ENCODE results near the gene ANKRD12.

The ANKRD12 gene

GRCh38 chr18:9184998-9185613, 48.5 kb downstream of the ANKRD12 start:
- DNase-seq (ENCODE audit: low read depth in 2 of 2), result no peak

DNA sequence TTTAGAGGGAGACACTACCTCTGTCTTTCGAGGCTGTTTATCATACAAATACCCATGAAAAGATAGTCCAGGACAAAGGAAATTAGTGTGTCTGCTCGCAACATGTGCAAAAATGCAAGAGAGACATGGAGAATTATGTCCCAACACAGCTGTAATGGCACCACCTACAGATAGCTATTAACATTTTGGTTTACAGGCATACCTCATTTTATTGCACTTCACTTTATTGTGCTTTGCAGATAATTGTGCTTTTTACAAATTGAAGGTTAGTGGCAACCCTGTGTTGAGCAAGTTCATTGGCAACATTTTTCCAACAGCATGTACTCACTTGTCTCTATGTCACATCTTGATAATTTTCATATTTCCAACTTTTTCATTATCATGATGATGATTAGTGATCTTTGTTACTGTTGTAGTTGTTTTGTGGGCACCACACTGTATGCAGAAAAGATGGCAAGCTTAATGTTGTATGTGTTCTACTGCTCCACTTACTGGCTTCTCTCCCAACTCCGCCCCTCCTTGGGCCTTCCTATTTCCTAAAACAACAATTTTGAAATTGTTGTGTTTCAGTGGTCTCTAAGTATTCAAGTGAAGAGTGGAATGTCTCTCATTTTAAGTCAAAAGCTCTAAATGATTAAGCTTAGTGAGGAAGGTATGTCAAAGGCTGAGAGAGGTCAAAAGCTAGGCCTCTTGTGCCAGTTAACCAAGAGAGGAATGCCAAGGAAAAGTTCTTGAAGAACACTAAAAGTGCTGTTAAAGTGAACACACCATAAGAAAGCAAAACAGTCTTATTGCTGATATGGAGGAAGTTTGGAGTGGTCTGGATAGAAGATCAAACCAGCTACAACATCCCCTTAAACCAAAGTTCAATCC, 52.0 kb downstream of the ANKRD12 start:
- DNase-seq (ENCODE audit: low read depth in 2 of 2), result no peak

DNA sequence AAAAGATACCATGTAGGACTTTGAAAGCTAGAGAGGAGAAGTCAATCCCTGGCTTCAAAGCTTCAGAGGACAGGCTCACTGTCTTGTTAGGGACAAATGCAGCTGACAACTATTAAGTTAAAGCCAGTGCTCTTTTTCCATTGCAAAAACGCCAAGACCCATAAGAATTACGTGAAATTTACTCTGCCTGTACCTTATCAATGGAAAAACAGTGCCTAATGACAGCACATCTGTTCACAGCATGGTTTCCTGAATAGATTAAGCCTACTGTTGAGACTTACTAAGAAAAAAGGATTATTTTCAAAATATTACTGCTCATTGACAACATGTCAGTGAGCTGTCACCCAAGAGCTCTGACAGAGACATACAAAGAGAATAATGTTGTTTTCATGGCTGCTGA, 52.9 kb downstream of the ANKRD12 start:
- DNase-seq (ENCODE audit: low read depth in 2 of 2), result no peak

DNA sequence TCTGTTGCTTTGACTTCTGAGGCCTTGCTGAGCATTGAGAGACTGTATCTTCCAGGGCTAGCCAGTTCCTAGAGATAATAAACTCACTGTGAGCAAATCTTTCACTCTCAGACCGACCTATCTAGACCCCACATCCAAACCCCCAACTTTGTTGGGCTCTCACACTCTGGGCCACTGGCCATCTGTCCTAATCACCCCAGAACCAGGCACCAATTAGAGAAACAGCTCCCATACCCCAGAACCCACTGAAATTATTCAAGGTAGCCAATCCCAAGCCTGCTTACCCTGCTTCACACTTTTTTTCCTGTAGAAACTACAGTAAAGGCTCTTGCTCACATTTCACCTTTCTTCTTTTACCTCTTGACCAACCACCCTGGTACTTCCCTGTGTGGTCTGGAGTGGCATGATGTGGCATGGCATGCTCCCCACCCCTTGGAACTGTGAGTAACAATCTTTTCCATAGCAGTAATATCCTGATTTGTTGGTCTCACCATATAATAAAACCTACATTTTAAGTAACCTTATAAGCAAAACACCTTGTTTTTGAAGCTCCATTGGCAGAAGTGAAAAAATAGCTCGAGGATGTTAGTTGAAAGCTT, 55.2 kb downstream of the ANKRD12 start:
- DNase-seq (ENCODE audit: low read depth in 2 of 2), result no peak

- no peak for DNase-seq (ENCODE audit: low read depth in 2 of 2)
Observed at GRCh38 chr18:9193031-9193430, 56.5 kb downstream of the ANKRD12 start.

DNA sequence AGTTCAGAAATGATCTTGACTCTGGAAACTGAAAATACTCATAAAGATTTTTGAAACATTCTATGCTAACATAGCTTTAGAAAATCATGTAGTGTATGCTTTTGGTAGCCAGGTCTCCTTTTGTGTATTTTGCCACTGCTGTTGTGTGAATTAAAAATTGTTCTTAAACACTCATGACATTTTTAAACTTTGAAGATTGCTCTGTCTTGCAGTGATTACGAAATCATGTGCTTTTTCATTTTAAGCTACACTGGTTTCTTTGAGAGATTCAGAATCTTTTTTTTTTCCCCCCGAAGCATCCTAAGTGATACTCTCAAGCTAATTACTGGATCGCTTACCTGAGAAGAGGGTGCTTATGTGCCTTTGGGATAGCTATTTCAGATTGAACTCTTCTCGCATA, 60.0 kb downstream of the ANKRD12 start:
- no peak for DNase-seq (ENCODE audit: low read depth in 2 of 2)

GRCh38 chr18:9199681-9200080, 63.1 kb downstream of the ANKRD12 start:
- no peak for DNase-seq (ENCODE audit: low read depth in 2 of 2)

GRCh38 chr18:9201224-9201623, 64.6 kb downstream of the ANKRD12 start:
- no peak for DNase-seq (ENCODE audit: low read depth in 2 of 2)

- no peak for DNase-seq (ENCODE audit: low read depth in 2 of 2)
Observed at GRCh38 chr18:9204659-9205058, 68.1 kb downstream of the ANKRD12 start.

DNA sequence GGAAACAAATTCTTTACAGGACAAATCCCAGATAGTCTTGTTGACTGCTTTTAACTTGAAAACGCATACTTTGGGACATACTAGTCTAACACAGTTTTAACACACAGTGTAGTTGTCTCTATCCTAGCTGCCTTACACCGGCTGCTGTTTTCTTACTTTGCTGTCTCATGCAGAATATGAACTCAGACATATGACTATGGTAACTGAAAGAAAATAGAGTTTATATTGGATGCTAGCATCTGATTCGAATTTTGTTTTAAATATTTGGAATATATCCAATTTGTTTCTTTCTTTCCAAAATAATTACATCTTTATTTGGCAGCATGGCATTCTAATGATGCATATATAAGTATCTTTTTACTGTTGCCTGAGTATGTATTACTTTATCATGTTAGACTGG, 69.8 kb downstream of the ANKRD12 start:
- no peak for DNase-seq (ENCODE audit: low read depth in 2 of 2)

- no peak for DNase-seq (ENCODE audit: low read depth in 2 of 2)
Observed at GRCh38 chr18:9209279-9209678, 72.7 kb downstream of the ANKRD12 start.

DNA sequence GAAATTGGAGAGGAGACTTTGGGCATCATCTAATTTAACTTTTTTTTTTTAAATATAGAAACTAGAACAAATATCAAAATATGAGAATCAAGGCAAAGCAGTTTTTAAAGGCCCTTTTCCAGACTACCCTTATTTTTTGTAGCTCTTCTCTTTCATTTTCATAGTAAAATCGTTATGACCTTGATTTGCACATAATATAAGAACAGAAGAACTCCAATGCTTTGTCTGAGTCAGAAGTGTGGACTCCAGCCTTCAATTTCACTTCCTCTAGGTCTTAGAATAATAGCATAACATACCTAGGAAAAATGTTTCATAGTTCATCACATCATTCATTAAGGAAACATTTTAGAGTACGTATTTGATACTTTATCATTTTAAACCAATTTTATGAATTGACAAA, 74.4 kb downstream of the ANKRD12 start:
- DNase-seq (ENCODE audit: low read depth in 2 of 2), result no peak

DNA sequence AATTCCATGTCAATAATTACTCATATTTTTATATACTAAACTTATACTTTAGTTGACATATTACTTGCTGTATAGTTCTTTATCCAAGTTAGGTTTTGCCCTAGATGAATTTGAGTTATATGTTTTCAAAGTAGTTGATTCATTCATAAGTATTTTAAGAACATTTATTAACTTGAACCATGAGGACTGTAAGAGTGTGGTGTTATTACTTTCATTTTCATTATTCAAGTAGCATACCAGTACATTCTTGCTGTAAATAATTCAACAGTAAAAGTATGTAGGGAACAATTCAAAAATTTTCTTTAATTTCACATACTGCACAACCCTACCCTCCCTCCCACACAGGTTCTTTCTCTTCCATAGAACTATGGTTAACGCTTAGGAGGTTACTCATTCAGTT, 75.4 kb downstream of the ANKRD12 start:
- no peak for DNase-seq (ENCODE audit: low read depth in 2 of 2)

DNA sequence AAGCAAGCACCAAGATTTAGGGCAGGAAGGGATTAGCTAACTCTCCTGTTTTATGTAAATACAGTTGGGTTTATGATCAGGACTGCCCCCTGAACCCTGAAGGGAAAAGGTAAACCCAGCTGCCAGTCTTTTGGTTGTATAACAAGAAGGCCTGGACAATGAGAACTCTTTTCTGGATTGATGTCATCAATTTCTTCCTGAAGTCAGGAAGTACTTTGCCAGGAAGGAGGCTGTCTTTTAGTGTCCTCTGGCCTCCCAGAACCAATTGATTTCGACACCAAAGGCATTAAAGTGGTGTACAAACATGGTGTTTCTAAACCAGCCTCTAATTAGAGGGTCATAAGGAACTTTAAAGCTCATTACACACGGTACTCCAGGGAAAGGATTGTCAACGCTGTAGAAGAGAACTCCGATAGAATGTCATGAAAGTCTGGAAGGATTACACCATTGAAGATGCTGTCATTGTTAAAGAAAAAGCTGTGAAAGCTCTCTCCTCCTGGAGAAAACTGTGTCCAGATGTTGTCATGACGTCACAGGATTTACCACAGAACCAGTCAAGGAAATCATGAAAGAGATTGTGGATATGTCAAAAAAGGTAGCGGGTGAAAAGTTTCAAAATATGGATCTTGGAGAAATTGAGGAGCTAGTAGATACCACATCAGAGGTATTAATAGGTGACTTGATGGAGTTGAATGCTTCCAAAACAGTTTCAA, 78.8 kb downstream of the ANKRD12 start:
- no peak for DNase-seq (ENCODE audit: low read depth in 2 of 2)

- DNase-seq (ENCODE audit: low read depth in 2 of 2), result no peak
Observed at GRCh38 chr18:9216459-9216858, 79.9 kb downstream of the ANKRD12 start.

- no peak for DNase-seq (ENCODE audit: low read depth in 2 of 2)
Observed at GRCh38 chr18:9217743-9218451, 81.3 kb downstream of the ANKRD12 start.

- DNase-seq (ENCODE audit: low read depth in 2 of 2), result no peak
Observed at GRCh38 chr18:9221040-9221439, 84.5 kb downstream of the ANKRD12 start.

- no peak for DNase-seq (ENCODE audit: low read depth in 2 of 2)
Observed at GRCh38 chr18:9221661-9222060, 85.1 kb downstream of the ANKRD12 start.

DNA sequence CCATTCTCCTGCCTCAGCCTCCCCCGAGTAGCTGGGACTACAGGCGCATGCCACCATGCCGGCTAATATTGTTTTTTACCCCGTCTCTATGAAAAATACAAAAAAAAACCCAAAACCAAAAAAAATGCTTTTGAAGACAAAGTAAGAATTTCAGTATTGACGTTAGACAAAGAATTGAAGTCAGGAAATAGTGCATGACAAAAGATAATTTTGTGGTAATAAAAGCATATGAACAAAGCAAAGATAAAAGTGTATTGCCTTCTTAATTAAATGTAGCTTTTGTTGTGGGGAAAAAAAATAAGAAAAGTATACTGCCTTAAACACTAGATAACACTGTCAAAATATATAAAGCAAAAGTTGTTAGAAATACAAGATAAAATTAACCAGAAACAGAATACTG, 86.8 kb downstream of the ANKRD12 start:
- DNase-seq (ENCODE audit: low read depth in 2 of 2), result no peak

GRCh38 chr18:9226463-9226862, 89.9 kb downstream of the ANKRD12 start:
- DNase-seq (ENCODE audit: low read depth in 2 of 2), result no peak

GRCh38 chr18:9231852-9232486, 95.4 kb downstream of the ANKRD12 start:
- DNase-seq (ENCODE audit: low read depth in 2 of 2), result no peak
